ENCODE measurements around the gene MFAP3L.
"Not testable (repeated sequence)": the region's sequence is repeated elsewhere in the genome, so short reads cannot be mapped to it uniquely, and the experiment has no call there.

MFAP3L gene

GRCh38 chr4:169986369-169986768 is 39.8 kb downstream of the MFAP3L start:
- no peak for DNase-seq

- DNase-seq, result no peak
Measured at GRCh38 chr4:169985881-169986280, 40.3 kb downstream of the MFAP3L start.

- no peak for DNase-seq
Measured at GRCh38 chr4:169984745-169985144, 41.5 kb downstream of the MFAP3L start.

GRCh38 chr4:169984173-169984572 is 42.0 kb downstream of the MFAP3L start:
- no peak for DNase-seq

- DNase-seq, result no peak
Measured at GRCh38 chr4:169976951-169977350, 49.2 kb downstream of the MFAP3L start.

GRCh38 chr4:169975838-169976796 is 50.1 kb downstream of the MFAP3L start:
- no peak for DNase-seq

- no peak for DNase-seq
Measured at GRCh38 chr4:169975131-169975837, 50.9 kb downstream of the MFAP3L start.

GRCh38 chr4:169971456-169972015 is 54.7 kb downstream of the MFAP3L start:
- DNase-seq, result no peak

GRCh38 chr4:169968999-169969398 is 57.2 kb downstream of the MFAP3L start:
- DNase-seq, result no peak

- no peak for DNase-seq
Measured at GRCh38 chr4:169963998-169964397, 62.2 kb downstream of the MFAP3L start.

- DNase-seq, result no peak
Measured at GRCh38 chr4:169959254-169959653, 66.9 kb downstream of the MFAP3L start.

GRCh38 chr4:169958629-169959028 is 67.6 kb downstream of the MFAP3L start:
- no peak for DNase-seq

- DNase-seq, result no peak
Measured at GRCh38 chr4:169957785-169958184, 68.4 kb downstream of the MFAP3L start.

- no peak for DNase-seq
Measured at GRCh38 chr4:169956091-169956843, 69.9 kb downstream of the MFAP3L start.

- DNase-seq, result no peak
Measured at GRCh38 chr4:169955521-169955920, 70.7 kb downstream of the MFAP3L start.

- no peak for DNase-seq
Measured at GRCh38 chr4:169952236-169953002, 73.8 kb downstream of the MFAP3L start.

- DNase-seq, result no peak
Measured at GRCh38 chr4:169948271-169948670, 77.9 kb downstream of the MFAP3L start.

- no peak for DNase-seq
Measured at GRCh38 chr4:169945636-169946035, 80.6 kb downstream of the MFAP3L start.

- DNase-seq, result not testable (repeated sequence)
Measured at GRCh38 chr4:169943601-169944000, 82.6 kb downstream of the MFAP3L start.

GRCh38 chr4:169941141-169941540 is 85.1 kb downstream of the MFAP3L start:
- DNase-seq, result no peak

GRCh38 chr4:169940460-169940859 is 85.7 kb downstream of the MFAP3L start:
- no peak for DNase-seq

All from activated CD4-positive, alpha-beta T cell treated with anti-CD3 and anti-CD28 coated beads, Interleukin-2, amount 50 U/mL, for 4 hours (primary cell).